Smooth muscle cell (in vitro differentiated cells): ENCODE results near the gene MYO3B. TPM values are rescaled to one million over a fixed set of nuclear protein-coding genes. Genes with fewer than 3 reads are reported as not detected.

Experiments used
- DNase-seq: peaks from one replicate; lab custom pipeline; 2025; ENCODE audit not compliant: unreplicated experiment; lab: John Stamatoyannopoulos, UW
- H2AFZ ChIP-seq: fragments of 200-600 bp; sonication (generic); 2 replicates; pipeline ENCODE4 v1.6.0; 2016; ENCODE audit warnings: antibody characterized with exemption, low read depth, mild to moderate bottlenecking
- H3F3A ChIP-seq: fragments of 200-600 bp; sonication (generic); 2 replicates; pipeline ENCODE4 v1.6.0; 2017; ENCODE audit warnings: antibody characterized with exemption, low read depth
- H3K27ac ChIP-seq: fragments of 200-600 bp; sonication (generic); 2 replicates; pipeline ENCODE4 v1.5.1; 2016; ENCODE audit warnings: low read depth, mild to moderate bottlenecking
- H3K27me3 ChIP-seq: fragments of 200-600 bp; sonication (generic); 2 replicates; pipeline ENCODE4 v1.6.1; 2016; ENCODE audit warnings: low read depth, mild to moderate bottlenecking
- H3K36me3 ChIP-seq: fragments of 200-600 bp; sonication (generic); 2 replicates; pipeline ENCODE4 v1.5.1; 2016; ENCODE audit warnings: low read depth
- H3K4me1 ChIP-seq: fragments of 200-600 bp; sonication (generic); 2 replicates; pipeline ENCODE4 v1.5.1; 2016; ENCODE audit warnings: low read depth
- H3K4me2 ChIP-seq: fragments of 200-600 bp; sonication (generic); 2 replicates; pipeline ENCODE4 v1.6.0; 2016; ENCODE audit warnings: mild to moderate bottlenecking
- H3K4me3 ChIP-seq: fragments of 200-600 bp; sonication (generic); 2 replicates; pipeline ENCODE4 v1.5.1; 2016; ENCODE audit warnings: mild to moderate bottlenecking
- H3K79me2 ChIP-seq: fragments of 200-600 bp; sonication (generic); 2 replicates; pipeline ENCODE4 v1.6.0; 2016; ENCODE audit warnings: low read depth, mild to moderate bottlenecking
- H3K9ac ChIP-seq: fragments of 200-600 bp; sonication (generic); 2 replicates; pipeline ENCODE4 v1.6.0; 2016; ENCODE audit warnings: low read depth
- H3K9me3 ChIP-seq: fragments of 200-600 bp; sonication (generic); replicated peaks from 2 replicates; pipeline ENCODE4 v1.5.1; 2016; ENCODE audit warnings: low read depth
- H4K20me1 ChIP-seq: fragments of 200-600 bp; sonication (generic); 2 replicates; pipeline ENCODE4 v1.6.0; 2016; ENCODE audit warnings: low read depth
- WGBS: methylation state at CpG from one replicate; pipeline ENCODE4 v1.1.7; 2016; ENCODE audit warnings: low lambda C conversion rate; 5-methylcytosine and 5-hydroxymethylcytosine counted together
- polyA plus RNA-seq: library from polyadenylated mRNA; unstranded; fragments of >200 nt; fragmentation: Nextera tagmentation; extraction: Ambion mirVana; gene quantifications from 2 replicates; pipeline ENCODE4 v1.2.1, GENCODE V29; 2016
- total RNA-seq: library from RNA; depleted of rRNA; stranded (reverse); fragments of >200 nt; gene quantifications from 2 replicates; pipeline ENCODE4 v1.2.3, GENCODE V29; 2014
- TF ChIP-seq, protein P1 (sequence below): fragments of 200-600 bp; sonication (generic); IDR thresholded peaks from 2 replicates; pipeline ENCODE4 v1.5.1; 2017; ENCODE audit warnings: borderline replicate concordance, mild to moderate bottlenecking, antibody characterized with exemption; ENCODE audit not compliant: insufficient read depth, poor library complexity, severe bottlenecking

Gene MYO3B
- total and polyA plus RNA-seq, 2 experiments from 2014 or later = 0.47 to 3.1 TPM

- H3K9me3 ChIP-seq = no peaks in the 10 kb centered on the region
- no peak overlapping the region for H3K4me2 ChIP-seq
- H3K27ac ChIP-seq = no peak overlapping the region
- no peaks in the 10 kb centered on the region for H3K79me2 ChIP-seq
- no peaks in the 10 kb centered on the region for H3K27me3 ChIP-seq
- H3F3A ChIP-seq = no peaks in the 10 kb centered on the region
- 73% methylated on average over 8 of the region's 8 CpGs for WGBS
- H3K4me1 ChIP-seq = no peaks in the 10 kb centered on the region
- TF ChIP-seq, protein P1, sequence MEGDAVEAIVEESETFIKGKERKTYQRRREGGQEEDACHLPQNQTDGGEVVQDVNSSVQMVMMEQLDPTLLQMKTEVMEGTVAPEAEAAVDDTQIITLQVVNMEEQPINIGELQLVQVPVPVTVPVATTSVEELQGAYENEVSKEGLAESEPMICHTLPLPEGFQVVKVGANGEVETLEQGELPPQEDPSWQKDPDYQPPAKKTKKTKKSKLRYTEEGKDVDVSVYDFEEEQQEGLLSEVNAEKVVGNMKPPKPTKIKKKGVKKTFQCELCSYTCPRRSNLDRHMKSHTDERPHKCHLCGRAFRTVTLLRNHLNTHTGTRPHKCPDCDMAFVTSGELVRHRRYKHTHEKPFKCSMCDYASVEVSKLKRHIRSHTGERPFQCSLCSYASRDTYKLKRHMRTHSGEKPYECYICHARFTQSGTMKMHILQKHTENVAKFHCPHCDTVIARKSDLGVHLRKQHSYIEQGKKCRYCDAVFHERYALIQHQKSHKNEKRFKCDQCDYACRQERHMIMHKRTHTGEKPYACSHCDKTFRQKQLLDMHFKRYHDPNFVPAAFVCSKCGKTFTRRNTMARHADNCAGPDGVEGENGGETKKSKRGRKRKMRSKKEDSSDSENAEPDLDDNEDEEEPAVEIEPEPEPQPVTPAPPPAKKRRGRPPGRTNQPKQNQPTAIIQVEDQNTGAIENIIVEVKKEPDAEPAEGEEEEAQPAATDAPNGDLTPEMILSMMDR = peak; percentile 47
- no peaks in the 10 kb centered on the region for H4K20me1 ChIP-seq
- H3K36me3 ChIP-seq = no peaks in the 10 kb centered on the region
- DNase-seq = no peak
- no peak overlapping the region for H3K4me3 ChIP-seq
- H3K9ac ChIP-seq = no peak overlapping the region
- H2AFZ ChIP-seq = peak overlapping the region; percentile 39
Observed at GRCh38 chr2:170377500-170378207, 199.7 kb downstream of the MYO3B start.

DNA sequence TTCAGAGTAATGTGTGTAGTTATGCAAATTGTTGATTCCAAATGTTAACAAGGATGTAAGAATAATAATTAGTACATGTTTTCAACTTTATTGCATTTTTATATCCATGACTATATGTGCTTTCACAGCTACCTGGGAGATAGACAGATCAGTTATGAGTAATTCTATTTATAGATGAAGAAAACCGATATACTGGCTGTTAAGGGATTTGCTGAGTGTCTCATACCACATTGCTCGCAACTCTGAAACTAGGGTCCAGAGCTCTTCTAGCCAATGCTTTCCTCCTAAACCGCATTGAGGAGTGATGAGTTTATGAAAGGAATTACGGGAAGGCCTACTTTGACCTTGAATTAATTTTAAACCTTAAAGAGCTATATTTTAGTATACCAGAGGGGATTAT, 202.3 kb downstream of the MYO3B start:
- no peaks in the 10 kb centered on the region for H3K79me2 ChIP-seq
- H3K27me3 ChIP-seq = no peaks in the 10 kb centered on the region
- no peak overlapping the region for H3K9ac ChIP-seq
- no peaks in the 10 kb centered on the region for H3K36me3 ChIP-seq
- no peak overlapping the region for H3K4me3 ChIP-seq
- H3K4me2 ChIP-seq = no peak overlapping the region
- no peak overlapping the region for H3K27ac ChIP-seq
- no peaks in the 10 kb centered on the region for H4K20me1 ChIP-seq
- no peak overlapping the region for H2AFZ ChIP-seq
- no peaks in the 10 kb centered on the region for H3K9me3 ChIP-seq
- 81% methylated on average over 4 of the region's 4 CpGs for WGBS
- H3F3A ChIP-seq = no peaks in the 10 kb centered on the region
- H3K4me1 ChIP-seq = no peaks in the 10 kb centered on the region
- DNase-seq = no peak
- TF ChIP-seq, protein P1 = no peak

GRCh38 chr2:170381678-170382077, 203.7 kb downstream of the MYO3B start:
- H3K79me2 ChIP-seq = no peaks in the 10 kb centered on the region
- TF ChIP-seq, protein P1 = no peak
- H3F3A ChIP-seq = no peaks in the 10 kb centered on the region
- no peaks in the 10 kb centered on the region for H3K4me1 ChIP-seq
- H3K27me3 ChIP-seq = no peaks in the 10 kb centered on the region
- H4K20me1 ChIP-seq = no peaks in the 10 kb centered on the region
- no peak overlapping the region for H3K4me3 ChIP-seq
- 85% methylated on average over 2 of the region's 2 CpGs for WGBS
- no peaks in the 10 kb centered on the region for H3K9me3 ChIP-seq
- no peak overlapping the region for H3K4me2 ChIP-seq
- no peak overlapping the region for H3K27ac ChIP-seq
- no peak for DNase-seq
- H3K9ac ChIP-seq = no peak overlapping the region
- H3K36me3 ChIP-seq = no peaks in the 10 kb centered on the region
- no peak overlapping the region for H2AFZ ChIP-seq

GRCh38 chr2:170386554-170386953, 208.6 kb downstream of the MYO3B start:
- DNase-seq = no peak
- Histone ChIP-seq H3K9me3 (no peaks in the 10 kb centered on the region), H3K36me3 (no peaks in the 10 kb centered on the region), H3K9ac (no peak overlapping the region), H3K79me2 (no peaks in the 10 kb centered on the region), H3F3A (no peaks in the 10 kb centered on the region), H3K4me1 (no peaks in the 10 kb centered on the region), H3K27me3 (peaks cover 4% of the 10 kb centered on the region), H3K27ac (no peak overlapping the region), H2AFZ (no peak overlapping the region), H3K4me3 (no peak overlapping the region), H4K20me1 (no peaks in the 10 kb centered on the region), H3K4me2 (no peak overlapping the region)
- TF ChIP-seq, protein P1 = no peak
- 74% methylated on average over 3 of the region's 3 CpGs for WGBS
